ENCODE measurements around the gene ADARB1. TPM values are rescaled to one million over a fixed set of nuclear protein-coding genes. Genes with fewer than 3 reads are reported as not detected.

Gene ADARB1
- total RNA-seq, 1 experiment from 2014 or later, result 14.6 TPM

- no peak for TF ChIP-seq ESRRA (CRISPR knock-in tag; IDR thresholded peaks at IDR 0.05; ENCODE audit: borderline replicate concordance)
- no peak for TF ChIP-seq CBFB (CRISPR knock-in tag; IDR thresholded peaks at IDR 0.05; ENCODE audit: low read depth)
Measured at GRCh38 chr21:45175326-45176095, 101.1 kb downstream of the ADARB1 start (continued).

DNA sequence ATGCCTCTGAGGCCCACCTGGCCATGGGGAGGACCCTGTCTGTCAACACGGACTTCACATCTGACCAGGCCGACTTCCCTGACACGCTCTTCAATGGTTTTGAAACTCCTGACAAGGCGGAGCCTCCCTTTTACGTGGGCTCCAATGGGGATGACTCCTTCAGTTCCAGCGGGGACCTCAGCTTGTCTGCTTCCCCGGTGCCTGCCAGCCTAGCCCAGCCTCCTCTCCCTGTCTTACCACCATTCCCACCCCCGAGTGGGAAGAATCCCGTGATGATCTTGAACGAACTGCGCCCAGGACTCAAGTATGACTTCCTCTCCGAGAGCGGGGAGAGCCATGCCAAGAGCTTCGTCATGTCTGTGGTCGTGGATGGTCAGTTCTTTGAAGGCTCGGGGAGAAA, 101.8 kb downstream of the ADARB1 start:
- POLR2A ChIA-PET, result no interaction called here
- Mint-ChIP-seq H3K27ac (no peak overlapping the region), H3K27me3 (ENCODE audit: low read depth) (no peaks in the 10 kb centered on the region), H3K9me3 (no peaks in the 10 kb centered on the region), H3K4me1 (no peaks in the 10 kb centered on the region), H3K4me3 (no peak overlapping the region), H3K36me3 (0 out of 2 replicates have a peak, but pooled peaks cover 2% of the 10 kb centered on the region)
- CTCF ChIA-PET, result interaction anchor here (1.0 kb wide), 1 partner anchor 36 kb away, joined by 3 read pairs; no protein-coding TSS in a partner anchor
- TF ChIP-seq, protein P1, sequence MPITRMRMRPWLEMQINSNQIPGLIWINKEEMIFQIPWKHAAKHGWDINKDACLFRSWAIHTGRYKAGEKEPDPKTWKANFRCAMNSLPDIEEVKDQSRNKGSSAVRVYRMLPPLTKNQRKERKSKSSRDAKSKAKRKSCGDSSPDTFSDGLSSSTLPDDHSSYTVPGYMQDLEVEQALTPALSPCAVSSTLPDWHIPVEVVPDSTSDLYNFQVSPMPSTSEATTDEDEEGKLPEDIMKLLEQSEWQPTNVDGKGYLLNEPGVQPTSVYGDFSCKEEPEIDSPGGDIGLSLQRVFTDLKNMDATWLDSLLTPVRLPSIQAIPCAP (CRISPR knock-in tag; IDR thresholded peaks at IDR 0.05), result no peak
- TF ChIP-seq ATF6 (CRISPR knock-in tag; IDR thresholded peaks at IDR 0.05), result no peak
- TF ChIP-seq KAT7 (CRISPR knock-in tag; IDR thresholded peaks at IDR 0.05; ENCODE audit: borderline replicate concordance), result no peak
- no peak for TF ChIP-seq NR2C2 (CRISPR knock-in tag; IDR thresholded peaks at IDR 0.05)
- TF ChIP-seq SMAD3 (CRISPR knock-in tag; IDR thresholded peaks at IDR 0.05; ENCODE audit: borderline replicate concordance), result no peak
- TF ChIP-seq TEAD4 (CRISPR knock-in tag; IDR thresholded peaks at IDR 0.05), result no peak
- TF ChIP-seq E2F1 (CRISPR knock-in tag; IDR thresholded peaks at IDR 0.05), result no peak
- TF ChIP-seq ZNF219 (CRISPR knock-in tag; IDR thresholded peaks at IDR 0.05; ENCODE audit: borderline replicate concordance), result no peak
- TF ChIP-seq ATF2 (CRISPR knock-in tag; IDR thresholded peaks at IDR 0.05; ENCODE audit: borderline replicate concordance, low read depth), result no peak
- TF ChIP-seq MYBL2 (CRISPR knock-in tag; IDR thresholded peaks at IDR 0.05), result no peak
- TF ChIP-seq GTF2I (CRISPR knock-in tag; conservative IDR thresholded peaks at IDR 0.05), result no peak
- no peak for TF ChIP-seq ATF1 (CRISPR knock-in tag; IDR thresholded peaks at IDR 0.05)
- TF ChIP-seq SMAD4 (CRISPR knock-in tag; IDR thresholded peaks at IDR 0.05), result no peak
- TF ChIP-seq, protein P2, sequence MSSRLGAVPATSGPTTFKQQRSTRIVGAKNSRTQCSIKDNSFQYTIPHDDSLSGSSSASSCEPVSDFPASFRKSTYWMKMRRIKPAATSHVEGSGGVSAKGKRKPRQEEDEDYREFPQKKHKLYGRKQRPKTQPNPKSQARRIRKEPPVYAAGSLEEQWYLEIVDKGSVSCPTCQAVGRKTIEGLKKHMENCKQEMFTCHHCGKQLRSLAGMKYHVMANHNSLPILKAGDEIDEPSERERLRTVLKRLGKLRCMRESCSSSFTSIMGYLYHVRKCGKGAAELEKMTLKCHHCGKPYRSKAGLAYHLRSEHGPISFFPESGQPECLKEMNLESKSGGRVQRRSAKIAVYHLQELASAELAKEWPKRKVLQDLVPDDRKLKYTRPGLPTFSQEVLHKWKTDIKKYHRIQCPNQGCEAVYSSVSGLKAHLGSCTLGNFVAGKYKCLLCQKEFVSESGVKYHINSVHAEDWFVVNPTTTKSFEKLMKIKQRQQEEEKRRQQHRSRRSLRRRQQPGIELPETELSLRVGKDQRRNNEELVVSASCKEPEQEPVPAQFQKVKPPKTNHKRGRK (CRISPR knock-in tag; IDR thresholded peaks at IDR 0.05; ENCODE audit: borderline replicate concordance), result no peak
- TF ChIP-seq ZNF317 (CRISPR knock-in tag; IDR thresholded peaks at IDR 0.05; ENCODE audit: borderline replicate concordance, low read depth), result no peak
- TF ChIP-seq IRF2 (CRISPR knock-in tag; IDR thresholded peaks at IDR 0.05; ENCODE audit: borderline replicate concordance, low read depth), result no peak
- TF ChIP-seq, protein P3, sequence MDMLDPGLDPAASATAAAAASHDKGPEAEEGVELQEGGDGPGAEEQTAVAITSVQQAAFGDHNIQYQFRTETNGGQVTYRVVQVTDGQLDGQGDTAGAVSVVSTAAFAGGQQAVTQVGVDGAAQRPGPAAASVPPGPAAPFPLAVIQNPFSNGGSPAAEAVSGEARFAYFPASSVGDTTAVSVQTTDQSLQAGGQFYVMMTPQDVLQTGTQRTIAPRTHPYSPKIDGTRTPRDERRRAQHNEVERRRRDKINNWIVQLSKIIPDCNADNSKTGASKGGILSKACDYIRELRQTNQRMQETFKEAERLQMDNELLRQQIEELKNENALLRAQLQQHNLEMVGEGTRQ (CRISPR knock-in tag; IDR thresholded peaks at IDR 0.05), result no peak
- ATAC-seq (no peak), DNase-seq (ENCODE audit: low spot score) (no peak)

Data from WTC11 (cell line).